Measurements from ENCODE around the gene TAOK3. TPM values are rescaled to one million over a fixed set of nuclear protein-coding genes. Genes with fewer than 3 reads are reported as not detected.
"Not testable (repeated sequence)": the region's sequence is repeated elsewhere in the genome, so short reads cannot be mapped to it uniquely, and the experiment has no call there.

The TAOK3 gene
- 100 to 1,000 TPM in 1 of 4 donors, 10 to 100 TPM in 3; 91.2 to 111 (median 93.2) TPM for total RNA-seq

DNA sequence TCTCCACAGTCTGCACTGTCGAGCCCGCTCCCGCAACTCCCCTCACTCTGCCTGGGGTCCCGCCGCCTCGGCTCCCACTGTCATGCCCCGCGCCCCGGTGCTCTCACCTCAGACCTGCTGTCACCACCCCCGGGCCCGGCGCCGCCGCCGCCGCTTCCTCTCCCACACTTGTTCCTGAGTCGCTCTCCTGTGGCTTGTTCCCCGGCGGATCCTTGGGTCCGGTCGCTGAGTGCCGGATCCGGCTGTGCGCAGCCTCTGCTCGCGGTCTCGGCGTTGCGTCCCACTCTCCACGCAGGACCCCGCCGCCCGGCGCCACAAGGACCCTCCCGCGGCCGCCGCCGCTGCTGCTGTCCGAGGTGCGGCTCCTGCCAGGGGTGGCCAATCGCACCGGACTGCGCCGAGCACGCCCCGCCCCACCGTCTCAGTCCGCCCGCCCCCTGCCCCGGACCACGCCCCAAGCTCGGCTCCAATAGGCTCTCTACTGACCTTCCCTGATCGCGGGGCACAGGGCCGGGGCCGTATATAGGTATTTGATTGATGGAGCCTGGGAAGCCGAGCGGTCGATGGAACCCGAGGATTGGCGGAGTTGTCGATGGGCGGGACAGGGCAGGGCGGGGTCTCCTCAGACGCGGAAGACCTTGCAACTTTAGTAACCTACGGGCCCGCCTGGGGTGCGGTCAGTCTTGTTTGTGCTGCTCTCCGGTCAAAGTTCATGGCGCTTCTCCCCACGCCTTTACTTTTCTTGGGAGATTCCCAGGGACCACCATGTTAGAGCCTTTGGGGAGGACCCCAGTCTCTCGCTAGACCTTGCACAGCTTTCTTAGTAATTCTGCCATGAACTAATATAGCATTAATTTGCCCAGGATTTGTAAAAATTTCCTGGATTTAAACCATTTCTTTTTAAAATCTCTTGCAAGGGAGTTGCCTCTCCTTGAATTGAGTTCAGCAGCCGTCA lies at the start of gene TAOK3:
TSS of gene TAOK3 (minus strand) at position 367 of the 955 bp plus-strand sequence. CDS start 117,340 bp downstream, outside the sequence.
- TF ChIP-seq POLR2A (IDR thresholded peaks at IDR 0.05) (peak; percentile 76 to 83), CTCF (IDR thresholded peaks at IDR 0.05) (no peak)
- Histone ChIP-seq H3K36me3 (no peaks in the 10 kb centered on the region), H3K9me3 (no peaks in the 10 kb centered on the region), H3K27me3 (no peaks in the 10 kb centered on the region), H3K27ac (peak within 1 kb of the TSS; percentile 86 to 92 (median 90)), H3K4me1 (peaks cover 0 to 41% (median 5%) of the 10 kb centered on the region in 4 donors), H3K4me3 (peak within 1 kb of the TSS; percentile 89 to 96 (median 91))
- DNase-seq = peak; percentile 98 to 99 (median 99)

DNA sequence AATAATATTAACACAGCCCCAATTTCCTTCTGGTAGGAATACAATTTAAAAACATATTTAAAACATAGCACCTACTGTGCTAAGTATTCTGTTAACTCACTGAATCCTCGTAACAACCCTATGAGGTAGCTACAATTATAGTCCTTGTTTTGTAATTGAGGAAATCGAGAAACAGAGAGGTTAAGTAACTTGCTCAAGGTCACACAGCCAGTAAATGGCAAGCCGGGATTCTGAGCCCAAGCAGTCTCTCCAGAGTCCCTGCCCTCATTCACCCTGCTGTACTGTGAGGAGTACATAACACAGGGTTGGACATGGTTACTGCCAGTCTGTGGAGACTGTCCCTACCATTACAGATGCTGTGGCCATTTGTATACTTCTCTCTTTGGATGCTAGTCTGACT lies 48.0 kb upstream of the TAOK3 start:
- no peak for DNase-seq
- no peak overlapping the region for H3K4me3 ChIP-seq
- no peaks in the 10 kb centered on the region for H3K9me3 ChIP-seq
- no peak overlapping the region for H3K27ac ChIP-seq
- no peaks in the 10 kb centered on the region for H3K27me3 ChIP-seq
- H3K36me3 ChIP-seq = peaks cover 0 to 11% (median 0%) of the 10 kb centered on the region in 3 donors
- no peaks in the 10 kb centered on the region for H3K4me1 ChIP-seq
- TF ChIP-seq CTCF (IDR thresholded peaks at IDR 0.05) (no peak), POLR2A (IDR thresholded peaks at IDR 0.05) (no peak)

DNA sequence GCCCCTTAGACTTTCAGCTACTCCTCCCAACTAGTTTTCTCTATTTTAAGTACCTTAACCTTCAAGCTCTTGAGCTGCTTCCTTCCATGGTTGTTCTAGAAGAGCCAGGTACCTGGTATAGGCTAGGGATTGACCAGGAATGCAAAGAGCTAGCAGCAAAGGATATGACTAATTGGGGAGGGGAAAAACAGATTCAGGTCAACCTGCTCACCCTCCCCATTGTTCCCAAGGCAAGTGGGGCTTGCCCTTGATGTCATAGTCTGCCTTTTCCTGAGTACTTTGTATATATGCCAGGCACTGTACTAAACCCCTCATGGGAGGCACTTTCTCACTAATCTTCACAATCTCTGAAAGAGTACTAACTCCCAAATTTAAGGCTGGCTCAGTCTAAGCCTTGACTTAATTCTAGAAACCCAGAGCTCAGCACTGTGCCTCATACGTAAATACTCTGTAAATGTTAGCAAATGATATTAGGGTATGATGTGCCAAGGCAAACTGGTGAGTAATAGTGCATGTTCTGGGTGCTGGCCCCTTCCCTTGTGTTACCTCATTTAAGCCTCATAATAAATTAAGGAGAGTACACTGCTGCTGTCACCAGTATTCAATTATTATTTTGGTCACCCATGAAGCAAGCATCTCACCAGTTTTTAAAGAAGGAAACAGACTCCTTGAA lies 45.8 kb upstream of the TAOK3 start:
- no peaks in the 10 kb centered on the region for H3K4me1 ChIP-seq
- H3K9me3 ChIP-seq = no peaks in the 10 kb centered on the region
- peaks cover 0 to 33% (median 0%) of the 10 kb centered on the region in 3 donors for H3K36me3 ChIP-seq
- H3K4me3 ChIP-seq = no peak overlapping the region
- no peak overlapping the region for H3K27ac ChIP-seq
- TF ChIP-seq POLR2A (IDR thresholded peaks at IDR 0.05) = no peak
- TF ChIP-seq CTCF (IDR thresholded peaks at IDR 0.05) = no peak
- no peaks in the 10 kb centered on the region for H3K27me3 ChIP-seq
- DNase-seq = no peak

DNA sequence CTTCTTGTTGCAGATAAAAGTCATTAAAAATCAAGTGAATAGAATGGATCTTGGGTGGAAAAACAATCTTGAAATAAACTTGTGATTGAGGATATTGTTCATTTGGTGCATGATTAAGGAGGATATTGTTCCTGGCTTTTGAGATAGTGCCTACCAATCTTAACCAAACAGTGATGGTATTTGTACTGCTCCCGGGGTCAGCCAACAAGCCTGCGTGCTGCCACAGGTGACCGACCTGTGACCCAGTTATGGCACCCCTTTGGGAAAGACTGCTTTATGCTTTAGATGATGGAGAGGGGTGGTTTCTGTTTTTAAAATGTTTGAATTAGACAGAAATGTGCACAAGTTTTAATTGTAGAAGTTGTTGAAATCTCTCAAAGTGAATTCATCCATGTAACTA lies 45.2 kb upstream of the TAOK3 start:
- DNase-seq = no peak
- Histone ChIP-seq H3K9me3 (no peaks in the 10 kb centered on the region), H3K36me3 (peaks cover 0 to 37% (median 0%) of the 10 kb centered on the region in 3 donors), H3K4me3 (no peak overlapping the region), H3K27ac (no peak overlapping the region), H3K4me1 (no peaks in the 10 kb centered on the region), H3K27me3 (no peaks in the 10 kb centered on the region)
- TF ChIP-seq POLR2A (IDR thresholded peaks at IDR 0.05) (no peak), CTCF (IDR thresholded peaks at IDR 0.05) (no peak)

- TF ChIP-seq POLR2A (IDR thresholded peaks at IDR 0.05) (no peak), CTCF (IDR thresholded peaks at IDR 0.05) (no peak)
- no peak for DNase-seq
- Histone ChIP-seq H3K9me3 (peaks cover 0 to 3% (median 0%) of the 10 kb centered on the region in 4 donors), H3K4me3 (no peak overlapping the region), H3K27ac (no peak overlapping the region), H3K4me1 (no peaks in the 10 kb centered on the region), H3K27me3 (no peaks in the 10 kb centered on the region), H3K36me3 (peaks cover 0 to 79% (median 0%) of the 10 kb centered on the region in 3 donors)
Observed at GRCh38 chr12:118409834-118410233, 37.1 kb upstream of the TAOK3 start.

GRCh38 chr12:118408241-118408640 lies 35.5 kb upstream of the TAOK3 start:
- H3K36me3 ChIP-seq = peaks cover 0 to 76% (median 0%) of the 10 kb centered on the region in 3 donors
- H3K27me3 ChIP-seq, H3K4me1 ChIP-seq, H3K27ac ChIP-seq, H3K4me3 ChIP-seq, H3K9me3 ChIP-seq, DNase-seq: not testable (repeated sequence)

Measured in Peyer's patch (tissue), 4 donors.